ENCODE results near the gene NKAPD1. TPM values are rescaled to one million over a fixed set of nuclear protein-coding genes. Genes with fewer than 3 reads are reported as not detected.

NKAPD1 gene
- total and polyA plus RNA-seq, 9 of the 15 experiments (the other 6 are each of a cell fraction or from before 2014, with no cell fraction given), result 14.1 to 73.5 (median 29.3) TPM

GRCh38 chr11:112049777-112050176 is 24.3 kb upstream of the NKAPD1 start (continued):
- TF ChIP-seq ARID4B (CRISPR knock-in tag; IDR thresholded peaks at IDR 0.05) (no peak), CBFA2T2 (conservative IDR thresholded peaks at IDR 0.05) (no peak), BHLHE40 (IDR thresholded peaks at IDR 0.05; ENCODE audit: low read length) (no peak), HNRNPL (IDR thresholded peaks at IDR 0.05; ENCODE audit: low read depth, low read length) (no peak), E2F4 (CRISPR knock-in tag; IDR thresholded peaks at IDR 0.05; ENCODE audit: low read depth) (no peak), TBL1XR1 (IDR thresholded peaks at IDR 0.05; ENCODE audit: low read length in 2 of 2) (no peak), GTF2E2 (tag; IDR thresholded peaks at IDR 0.05) (no peak), GATAD2A (IDR thresholded peaks at IDR 0.05) (no peak), SAP30 (IDR thresholded peaks at IDR 0.05; ENCODE audit: borderline replicate concordance, insufficient read depth, low read depth, low read length, poor library complexity, severe bottlenecking) (no peak), HMG20A (CRISPR knock-in tag; conservative IDR thresholded peaks at IDR 0.05) (no peak), ZNF121 (CRISPR knock-in tag; conservative IDR thresholded peaks at IDR 0.05) (no peak)
- TF ChIP-seq, protein P1, sequence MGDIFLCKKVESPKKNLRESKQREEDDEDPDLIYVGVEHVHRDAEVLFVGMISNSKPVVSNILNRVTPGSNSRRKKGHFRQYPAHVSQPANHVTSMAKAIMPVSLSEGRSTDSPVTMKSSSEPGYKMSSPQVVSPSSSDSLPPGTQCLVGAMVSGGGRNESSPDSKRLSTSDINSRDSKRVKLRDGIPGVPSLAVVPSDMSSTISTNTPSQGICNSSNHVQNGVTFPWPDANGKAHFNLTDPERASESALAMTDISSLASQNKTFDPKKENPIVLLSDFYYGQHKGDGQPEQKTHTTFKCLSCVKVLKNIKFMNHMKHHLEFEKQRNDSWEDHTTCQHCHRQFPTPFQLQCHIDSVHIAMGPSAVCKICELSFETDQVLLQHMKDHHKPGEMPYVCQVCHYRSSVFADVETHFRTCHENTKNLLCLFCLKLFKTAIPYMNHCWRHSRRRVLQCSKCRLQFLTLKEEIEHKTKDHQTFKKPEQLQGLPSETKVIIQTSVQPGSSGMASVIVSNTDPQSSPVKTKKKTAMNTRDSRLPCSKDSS (IDR thresholded peaks at IDR 0.05; ENCODE audit: low read depth, partially characterized antibody), result no peak
- TF ChIP-seq, protein P2, sequence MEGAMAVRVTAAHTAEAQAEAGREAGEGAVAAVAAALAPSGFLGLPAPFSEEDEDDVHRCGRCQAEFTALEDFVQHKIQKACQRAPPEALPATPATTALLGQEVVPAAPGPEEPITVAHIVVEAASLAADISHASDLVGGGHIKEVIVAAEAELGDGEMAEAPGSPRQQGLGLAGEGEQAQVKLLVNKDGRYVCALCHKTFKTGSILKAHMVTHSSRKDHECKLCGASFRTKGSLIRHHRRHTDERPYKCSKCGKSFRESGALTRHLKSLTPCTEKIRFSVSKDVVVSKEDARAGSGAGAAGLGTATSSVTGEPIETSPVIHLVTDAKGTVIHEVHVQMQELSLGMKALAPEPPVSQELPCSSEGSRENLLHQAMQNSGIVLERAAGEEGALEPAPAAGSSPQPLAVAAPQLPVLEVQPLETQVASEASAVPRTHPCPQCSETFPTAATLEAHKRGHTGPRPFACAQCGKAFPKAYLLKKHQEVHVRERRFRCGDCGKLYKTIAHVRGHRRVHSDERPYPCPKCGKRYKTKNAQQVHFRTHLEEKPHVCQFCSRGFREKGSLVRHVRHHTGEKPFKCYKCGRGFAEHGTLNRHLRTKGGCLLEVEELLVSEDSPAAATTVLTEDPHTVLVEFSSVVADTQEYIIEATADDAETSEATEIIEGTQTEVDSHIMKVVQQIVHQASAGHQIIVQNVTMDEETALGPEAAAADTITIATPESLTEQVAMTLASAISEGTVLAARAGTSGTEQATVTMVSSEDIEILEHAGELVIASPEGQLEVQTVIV (CRISPR knock-in tag; IDR thresholded peaks at IDR 0.05; ENCODE audit: borderline replicate concordance), result no peak
- TF ChIP-seq, protein P3, sequence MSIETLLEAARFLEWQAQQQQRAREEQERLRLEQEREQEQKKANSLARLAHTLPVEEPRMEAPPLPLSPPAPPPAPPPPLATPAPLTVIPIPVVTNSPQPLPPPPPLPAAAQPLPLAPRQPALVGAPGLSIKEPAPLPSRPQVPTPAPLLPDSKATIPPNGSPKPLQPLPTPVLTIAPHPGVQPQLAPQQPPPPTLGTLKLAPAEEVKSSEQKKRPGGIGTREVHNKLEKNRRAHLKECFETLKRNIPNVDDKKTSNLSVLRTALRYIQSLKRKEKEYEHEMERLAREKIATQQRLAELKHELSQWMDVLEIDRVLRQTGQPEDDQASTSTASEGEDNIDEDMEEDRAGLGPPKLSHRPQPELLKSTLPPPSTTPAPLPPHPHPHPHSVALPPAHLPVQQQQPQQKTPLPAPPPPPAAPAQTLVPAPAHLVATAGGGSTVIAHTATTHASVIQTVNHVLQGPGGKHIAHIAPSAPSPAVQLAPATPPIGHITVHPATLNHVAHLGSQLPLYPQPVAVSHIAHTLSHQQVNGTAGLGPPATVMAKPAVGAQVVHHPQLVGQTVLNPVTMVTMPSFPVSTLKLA (conservative IDR thresholded peaks at IDR 0.05), result no peak
